HUES64 (cell line): ENCODE data around the gene MEOX2. TPM values are rescaled to one million over a fixed set of nuclear protein-coding genes. Genes with fewer than 3 reads are reported as not detected.

Experiments used
- H3K27ac ChIP-seq: 2 replicates; pipeline ENCODE4 v1.7.0; 2013; ENCODE audit warnings: low read depth, low read length, inconsistent platforms
- H3K27me3 ChIP-seq: 2 replicates; pipeline ENCODE4 v1.6.1; 2013; ENCODE audit warnings: mild to moderate bottlenecking, low read length; ENCODE audit not compliant: insufficient read depth
- H3K36me3 ChIP-seq: 2 replicates; pipeline ENCODE4 v1.6.1; 2013; ENCODE audit warnings: mild to moderate bottlenecking, low read length; ENCODE audit not compliant: insufficient read depth
- H3K4me1 ChIP-seq: 2 replicates; pipeline ENCODE4 v1.6.1; 2013; ENCODE audit warnings: mild to moderate bottlenecking, low read length, moderate library complexity; ENCODE audit not compliant: insufficient read depth
- H3K4me3 ChIP-seq: 2 replicates; pipeline ENCODE4 v1.5.1; 2013; ENCODE audit warnings: mild to moderate bottlenecking, low read length, moderate library complexity
- H3K9ac ChIP-seq: 2 replicates; pipeline ENCODE4 v1.6.1; 2013; ENCODE audit warnings: mild to moderate bottlenecking, low read depth, low read length
- H3K9me3 ChIP-seq: 2 replicates; pipeline ENCODE4 v1.6.1; 2013; ENCODE audit warnings: low read depth, low read length; ENCODE audit not compliant: insufficient read depth
- WGBS: fragments of 150-250, 120-280 bp; methylation state at CpG from one replicate; pipeline ENCODE4 v1.1.7; 2013; ENCODE audit warnings: missing lambda C conversion rate; 5-methylcytosine and 5-hydroxymethylcytosine counted together
- polyA plus RNA-seq, 2 experiments: library from polyadenylated mRNA; stranded (reverse); fragments of 50-300 nt; gene quantifications; one replicate each; pipeline ENCODE4 v1.2.3, GENCODE V29; 2013

MEOX2 gene
- 0.10 TPM for polyA plus RNA-seq (2013, experiment 1 of 2)
- 0.13 TPM for polyA plus RNA-seq (2013, experiment 2 of 2)

GRCh38 chr7:15686295-15686956 is at the start of gene MEOX2:
MEOX2 (minus strand) TSS chr7:15686683; CDS start chr7:15686402, 281 bp downstream.
- H3K4me1 ChIP-seq, result peaks cover 24% of the 10 kb centered on the region
- H3K4me3 ChIP-seq, result peak within 1 kb of the TSS; percentile 65
- no peaks in the 10 kb centered on the region for H3K36me3 ChIP-seq
- WGBS, result 2% methylated on average over 32 of the region's 32 CpGs
- no peak within 1 kb of the TSS for H3K27ac ChIP-seq
- H3K27me3 ChIP-seq, result peaks cover 88% of the 10 kb centered on the region
- H3K9me3 ChIP-seq, result no peaks in the 10 kb centered on the region
- H3K9ac ChIP-seq, result no peak within 1 kb of the TSS

GRCh38 chr7:15729746-15730145 is 43.3 kb upstream of the MEOX2 start:
- no peaks in the 10 kb centered on the region for H3K36me3 ChIP-seq
- no peaks in the 10 kb centered on the region for H3K27me3 ChIP-seq
- H3K4me1 ChIP-seq, result peaks cover 11% of the 10 kb centered on the region
- no peak overlapping the region for H3K4me3 ChIP-seq
- H3K27ac ChIP-seq, result no peak overlapping the region
- no peaks in the 10 kb centered on the region for H3K9me3 ChIP-seq
- no peak overlapping the region for H3K9ac ChIP-seq

GRCh38 chr7:15725051-15725450 is 38.6 kb upstream of the MEOX2 start:
- Histone ChIP-seq H3K27me3 (no peaks in the 10 kb centered on the region), H3K36me3 (no peaks in the 10 kb centered on the region), H3K4me1 (peaks cover 19% of the 10 kb centered on the region), H3K4me3 (no peak overlapping the region), H3K9ac (no peak overlapping the region), H3K9me3 (no peaks in the 10 kb centered on the region), H3K27ac (no peak overlapping the region; the same call in 1 of the 2 replicates)
- WGBS, result 96% methylated on average over 3 of the region's 3 CpGs

- Histone ChIP-seq H3K9me3 (no peaks in the 10 kb centered on the region), H3K27me3 (no peaks in the 10 kb centered on the region), H3K36me3 (no peaks in the 10 kb centered on the region), H3K4me3 (no peak overlapping the region), H3K9ac (no peak overlapping the region), H3K4me1 (peaks cover 19% of the 10 kb centered on the region), H3K27ac (no peak overlapping the region)
Measured at GRCh38 chr7:15723841-15724240, 37.4 kb upstream of the MEOX2 start.

- Histone ChIP-seq H3K9me3 (no peaks in the 10 kb centered on the region), H3K4me3 (no peak overlapping the region), H3K4me1 (peaks cover 19% of the 10 kb centered on the region), H3K27me3 (no peaks in the 10 kb centered on the region), H3K9ac (no peak overlapping the region), H3K36me3 (no peaks in the 10 kb centered on the region), H3K27ac (no peak overlapping the region)
- no CpG with 5 or more reads among the region's 5 CpGs for WGBS
Measured at GRCh38 chr7:15720849-15721471, 34.5 kb upstream of the MEOX2 start.

GRCh38 chr7:15719311-15719710 is 32.8 kb upstream of the MEOX2 start:
- no peak overlapping the region for H3K9ac ChIP-seq
- peaks cover 3% of the 10 kb centered on the region; the same call in 1 of the 2 replicates for H3K4me1 ChIP-seq
- no peaks in the 10 kb centered on the region for H3K36me3 ChIP-seq
- no peaks in the 10 kb centered on the region for H3K9me3 ChIP-seq
- 100% methylated on average over 1 of the region's 1 CpG for WGBS
- no peak overlapping the region for H3K4me3 ChIP-seq
- H3K27ac ChIP-seq, result no peak overlapping the region
- H3K27me3 ChIP-seq, result no peaks in the 10 kb centered on the region

GRCh38 chr7:15715435-15715834 is 29.0 kb upstream of the MEOX2 start:
- no peak overlapping the region for H3K27ac ChIP-seq
- no peaks in the 10 kb centered on the region for H3K36me3 ChIP-seq
- no peaks in the 10 kb centered on the region for H3K27me3 ChIP-seq
- H3K4me3 ChIP-seq, result no peak overlapping the region
- H3K9ac ChIP-seq, result no peak overlapping the region
- WGBS, result 84% methylated on average over 1 of the region's 2 CpGs
- H3K9me3 ChIP-seq, result no peaks in the 10 kb centered on the region
- H3K4me1 ChIP-seq, result no peaks in the 10 kb centered on the region; the same call in 1 of the 2 replicates

- Histone ChIP-seq H3K9ac (no peak overlapping the region), H3K9me3 (no peaks in the 10 kb centered on the region), H3K27me3 (no peaks in the 10 kb centered on the region), H3K27ac (no peak overlapping the region), H3K4me1 (no peaks in the 10 kb centered on the region), H3K4me3 (no peak overlapping the region), H3K36me3 (no peaks in the 10 kb centered on the region)
- WGBS, result 91% methylated on average over 3 of the region's 3 CpGs
Measured at GRCh38 chr7:15709978-15710377, 23.5 kb upstream of the MEOX2 start.

GRCh38 chr7:15707570-15707969 is 21.1 kb upstream of the MEOX2 start:
- no peaks in the 10 kb centered on the region for H3K9me3 ChIP-seq
- no peaks in the 10 kb centered on the region for H3K27me3 ChIP-seq
- H3K4me3 ChIP-seq, result no peak overlapping the region
- H3K9ac ChIP-seq, result no peak overlapping the region
- no peak overlapping the region for H3K27ac ChIP-seq
- H3K4me1 ChIP-seq, result peaks cover 8% of the 10 kb centered on the region; the same call in 1 of the 2 replicates
- WGBS, result 82% methylated on average over 1 of the region's 1 CpG
- H3K36me3 ChIP-seq, result no peaks in the 10 kb centered on the region

- H3K9me3 ChIP-seq, result no peaks in the 10 kb centered on the region
- H3K4me3 ChIP-seq, result no peak overlapping the region
- peaks cover 8% of the 10 kb centered on the region; the same call in 1 of the 2 replicates for H3K4me1 ChIP-seq
- no peak overlapping the region for H3K9ac ChIP-seq
- WGBS, result 90% methylated on average over 1 of the region's 1 CpG
- no peaks in the 10 kb centered on the region for H3K36me3 ChIP-seq
- H3K27me3 ChIP-seq, result no peaks in the 10 kb centered on the region
- no peak overlapping the region for H3K27ac ChIP-seq
Measured at GRCh38 chr7:15703732-15704131, 17.2 kb upstream of the MEOX2 start.

- Histone ChIP-seq H3K27me3 (peaks cover 28% of the 10 kb centered on the region), H3K36me3 (no peaks in the 10 kb centered on the region), H3K27ac (no peak overlapping the region), H3K4me3 (no peak overlapping the region), H3K4me1 (peaks cover 17% of the 10 kb centered on the region), H3K9me3 (no peaks in the 10 kb centered on the region), H3K9ac (no peak overlapping the region)
- WGBS, result 94% methylated on average over 4 of the region's 5 CpGs
Measured at GRCh38 chr7:15692501-15693020, 6.1 kb upstream of the MEOX2 start.
